ENCODE data around the gene CCR8.
"Not testable (repeated sequence)": the region's sequence is repeated elsewhere in the genome, so short reads cannot be mapped to it uniquely, and the experiment has no call there.

Gene CCR8

DNA sequence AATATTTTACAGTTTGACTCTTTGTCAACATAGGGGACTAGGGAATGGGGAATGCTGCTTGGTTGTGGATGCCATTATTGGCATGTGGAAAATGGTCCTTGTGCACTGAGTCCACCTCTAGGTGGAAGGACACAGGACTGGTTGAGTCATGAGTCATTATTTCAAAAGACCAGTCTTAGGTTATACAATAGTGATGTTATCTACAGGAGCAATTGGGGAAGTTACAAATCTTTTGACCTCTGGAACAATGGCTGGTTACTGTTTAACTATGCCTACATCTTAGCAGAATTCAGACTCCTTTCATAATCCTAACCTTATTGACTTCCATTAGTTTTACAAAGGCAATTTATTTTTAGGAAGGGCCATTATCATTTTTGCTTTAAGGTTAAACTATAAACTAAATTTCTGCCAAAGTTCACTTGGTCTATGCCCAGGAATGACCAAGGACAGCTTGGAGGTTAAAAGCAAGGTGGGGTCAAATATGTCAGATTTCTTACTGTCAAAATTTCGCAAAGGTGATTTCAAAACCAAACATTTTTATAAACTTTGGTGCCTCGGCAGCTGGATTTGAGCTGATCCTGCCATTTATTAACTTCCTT lies 11.8 kb upstream of the CCR8 start:
- no peak for DNase-seq

GRCh38 chr3:39318301-39318700 lies 11.2 kb upstream of the CCR8 start:
- no peak for DNase-seq

DNA sequence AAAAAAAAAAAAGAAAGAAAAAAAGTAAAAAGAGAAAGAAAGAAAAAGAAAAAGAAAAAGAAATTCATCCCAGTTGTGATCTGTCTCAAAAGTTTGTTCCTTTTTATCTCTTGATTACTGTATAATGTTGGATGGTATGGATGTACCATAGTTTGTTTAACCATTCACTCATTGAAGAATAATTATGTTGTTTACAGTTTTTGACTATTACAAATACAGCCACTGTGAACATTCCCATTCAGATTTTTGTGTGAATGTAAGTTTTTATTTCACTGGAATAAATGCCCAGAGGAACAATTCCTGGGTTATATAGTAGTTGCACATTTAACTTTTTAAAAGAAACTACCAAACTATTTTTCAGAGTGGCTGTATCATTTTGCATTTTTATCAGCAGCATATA lies 10.3 kb upstream of the CCR8 start:
- DNase-seq: no peak

- DNase-seq: not testable (repeated sequence)
Measured at GRCh38 chr3:39321574-39321983, 7.9 kb upstream of the CCR8 start.

GRCh38 chr3:39322209-39322715 lies 7.2 kb upstream of the CCR8 start:
- not testable (repeated sequence) for DNase-seq

- DNase-seq: no peak
Measured at GRCh38 chr3:39322936-39323335, 6.6 kb upstream of the CCR8 start.

GRCh38 chr3:39323494-39323893 lies 6.0 kb upstream of the CCR8 start:
- no peak for DNase-seq

DNA sequence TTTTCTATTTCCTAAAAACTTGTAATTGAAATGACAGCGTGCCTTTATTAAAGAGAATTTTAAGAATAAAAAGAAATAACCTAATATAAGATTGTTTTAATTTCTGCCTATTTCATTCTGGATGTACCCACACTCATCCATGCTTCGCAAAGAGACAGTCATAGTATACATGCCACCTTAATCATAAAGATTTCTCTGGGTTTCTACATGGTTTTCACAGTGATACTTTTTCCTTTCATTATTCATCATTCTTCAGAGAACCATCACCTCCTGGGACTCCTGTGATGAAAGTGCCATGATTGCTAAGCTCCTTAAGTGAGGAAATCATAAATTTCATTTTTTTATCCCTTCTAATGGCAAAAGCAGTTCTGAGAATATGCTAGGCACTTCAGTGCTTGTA lies 4.3 kb upstream of the CCR8 start:
- no peak for DNase-seq

DNA sequence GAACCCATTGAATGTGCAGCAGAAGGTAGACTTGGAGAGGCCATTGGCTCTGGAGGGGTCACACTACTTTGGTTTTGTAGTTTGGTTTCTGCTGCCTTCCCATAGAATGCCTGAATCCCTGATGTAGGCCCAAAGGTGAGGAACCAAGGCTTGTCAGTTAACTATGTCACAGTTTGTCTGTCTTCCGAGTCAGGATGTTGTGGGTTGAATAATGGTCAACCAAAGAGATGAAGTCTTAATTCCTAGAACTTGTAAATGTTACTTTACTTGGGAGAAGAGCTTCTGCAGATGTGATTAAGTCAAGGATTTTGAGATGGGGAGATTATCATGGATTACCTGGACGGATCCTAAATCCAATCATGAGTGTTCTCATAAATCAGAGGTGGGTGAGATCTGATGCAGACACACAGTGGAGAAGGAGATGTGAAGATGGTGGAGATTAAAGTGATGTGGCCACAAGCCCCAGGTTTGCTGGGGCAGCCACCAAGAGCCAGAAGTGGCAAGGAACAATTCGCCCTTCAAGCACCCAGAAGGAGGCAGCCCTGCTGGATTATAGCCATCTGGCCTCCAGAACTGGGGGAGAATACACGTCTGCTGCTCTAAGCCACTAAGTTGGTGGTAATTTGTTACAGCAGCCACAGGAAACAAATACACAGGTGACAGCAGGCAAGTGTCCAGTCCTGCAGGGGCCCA lies 2.3 kb upstream of the CCR8 start:
- DNase-seq: no peak

DNA sequence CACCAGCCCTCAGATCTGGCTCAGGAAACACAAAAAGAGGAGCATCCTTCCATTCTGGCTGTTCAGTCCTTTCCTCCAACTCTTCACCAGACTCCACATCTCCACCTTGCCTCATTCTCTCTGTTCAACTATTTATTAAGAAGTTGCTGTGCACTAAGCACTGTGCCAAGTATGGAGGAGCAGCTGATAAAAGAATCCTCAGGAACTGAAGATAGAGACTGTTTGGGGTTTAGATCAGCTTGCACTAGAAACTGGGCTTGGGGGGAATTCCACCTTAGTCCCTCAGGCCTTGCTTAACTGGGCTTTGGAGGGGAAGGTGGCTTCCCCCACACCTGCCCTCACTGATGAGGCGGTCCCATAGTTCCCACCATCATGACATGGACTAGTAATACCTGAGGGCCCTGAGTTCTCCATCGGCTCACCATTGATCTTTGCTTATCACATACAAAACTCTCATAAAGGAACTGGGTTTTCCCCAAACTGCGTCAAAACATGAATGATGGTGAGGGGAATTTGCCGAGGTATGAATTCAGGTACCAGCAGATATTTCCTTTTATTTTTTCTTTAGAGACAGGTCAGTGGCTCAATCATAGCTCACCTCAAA lies 1.7 kb upstream of the CCR8 start:
- no peak for DNase-seq

- DNase-seq: no peak
Measured at GRCh38 chr3:39330824-39331223, 1.3 kb downstream of the CCR8 start.

DNA sequence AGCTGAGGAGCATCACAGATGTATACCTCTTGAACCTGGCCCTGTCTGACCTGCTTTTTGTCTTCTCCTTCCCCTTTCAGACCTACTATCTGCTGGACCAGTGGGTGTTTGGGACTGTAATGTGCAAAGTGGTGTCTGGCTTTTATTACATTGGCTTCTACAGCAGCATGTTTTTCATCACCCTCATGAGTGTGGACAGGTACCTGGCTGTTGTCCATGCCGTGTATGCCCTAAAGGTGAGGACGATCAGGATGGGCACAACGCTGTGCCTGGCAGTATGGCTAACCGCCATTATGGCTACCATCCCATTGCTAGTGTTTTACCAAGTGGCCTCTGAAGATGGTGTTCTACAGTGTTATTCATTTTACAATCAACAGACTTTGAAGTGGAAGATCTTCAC lies 3.0 kb downstream of the CCR8 start:
- DNase-seq: no peak

DNA sequence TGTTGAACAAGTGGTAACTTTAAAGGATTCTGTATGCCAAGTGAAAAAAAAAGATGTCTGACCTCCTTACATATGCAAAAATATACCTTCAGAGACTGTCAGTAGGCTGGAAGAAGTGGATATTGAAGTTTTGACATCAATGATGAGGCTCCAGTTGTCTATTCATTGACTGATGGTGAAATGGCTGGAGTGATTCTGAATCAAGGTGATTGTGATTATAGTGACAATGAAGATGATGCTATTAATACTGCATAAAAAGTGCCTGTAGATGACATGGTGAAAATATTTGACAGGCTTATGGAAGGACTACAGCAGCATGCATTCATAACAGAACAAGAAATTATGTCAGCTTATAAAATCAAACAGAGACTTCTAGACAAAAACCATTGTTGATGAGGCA lies 4.1 kb downstream of the CCR8 start:
- DNase-seq: no peak

GRCh38 chr3:39334205-39334604 lies 4.7 kb downstream of the CCR8 start:
- no peak for DNase-seq

DNA sequence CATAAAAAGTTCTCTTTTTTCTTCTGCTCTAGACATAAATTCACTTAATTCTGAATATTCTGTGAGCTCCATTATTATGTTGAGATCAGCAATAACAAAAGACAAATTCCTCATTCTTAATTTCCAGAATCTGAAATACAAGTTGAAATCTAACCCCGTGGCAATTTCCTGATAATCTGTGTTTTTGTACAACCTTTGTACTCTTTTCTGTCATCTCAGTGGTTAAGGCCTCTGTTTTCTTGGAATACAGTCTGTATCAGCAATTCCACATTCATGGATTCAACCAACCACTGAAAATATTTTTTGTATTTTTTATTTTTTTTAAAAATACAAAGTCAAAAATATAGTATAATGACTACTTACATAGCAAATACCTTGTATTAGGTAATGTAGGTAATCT lies 8.7 kb downstream of the CCR8 start:
- DNase-seq: no peak

GRCh38 chr3:39339086-39339485 lies 9.6 kb downstream of the CCR8 start:
- no peak for DNase-seq

- no peak for DNase-seq
Measured at GRCh38 chr3:39343076-39343717, 13.7 kb downstream of the CCR8 start.

GRCh38 chr3:39343760-39344159 lies 14.3 kb downstream of the CCR8 start:
- DNase-seq: no peak

DNA sequence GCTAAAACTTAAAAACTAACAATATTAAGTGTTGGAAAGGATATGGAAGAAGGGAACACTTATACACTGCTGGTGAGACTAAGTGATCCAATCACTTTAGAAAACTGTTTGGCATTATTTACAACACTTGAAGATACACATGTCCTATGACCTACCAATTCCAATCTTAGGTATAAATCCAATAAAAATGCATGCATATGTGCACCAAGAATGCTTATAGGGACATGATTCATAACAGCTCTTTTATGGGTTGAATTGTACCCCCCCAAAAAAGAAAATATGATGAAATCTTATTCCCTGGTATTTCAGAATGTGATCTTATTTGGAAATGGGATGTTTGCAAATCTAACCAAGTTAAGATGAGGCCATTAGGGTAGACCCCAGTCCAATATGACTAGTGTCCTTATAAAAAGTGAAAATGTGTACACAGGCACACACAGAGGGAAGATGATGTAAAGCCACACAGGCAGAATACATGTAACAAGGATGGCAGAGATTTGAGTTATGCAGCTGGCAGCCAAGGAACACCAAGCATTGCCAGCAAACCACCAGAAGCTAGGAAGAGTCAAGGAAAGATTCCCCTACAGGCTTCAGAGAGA lies 15.3 kb downstream of the CCR8 start:
- no peak for DNase-seq

DNA sequence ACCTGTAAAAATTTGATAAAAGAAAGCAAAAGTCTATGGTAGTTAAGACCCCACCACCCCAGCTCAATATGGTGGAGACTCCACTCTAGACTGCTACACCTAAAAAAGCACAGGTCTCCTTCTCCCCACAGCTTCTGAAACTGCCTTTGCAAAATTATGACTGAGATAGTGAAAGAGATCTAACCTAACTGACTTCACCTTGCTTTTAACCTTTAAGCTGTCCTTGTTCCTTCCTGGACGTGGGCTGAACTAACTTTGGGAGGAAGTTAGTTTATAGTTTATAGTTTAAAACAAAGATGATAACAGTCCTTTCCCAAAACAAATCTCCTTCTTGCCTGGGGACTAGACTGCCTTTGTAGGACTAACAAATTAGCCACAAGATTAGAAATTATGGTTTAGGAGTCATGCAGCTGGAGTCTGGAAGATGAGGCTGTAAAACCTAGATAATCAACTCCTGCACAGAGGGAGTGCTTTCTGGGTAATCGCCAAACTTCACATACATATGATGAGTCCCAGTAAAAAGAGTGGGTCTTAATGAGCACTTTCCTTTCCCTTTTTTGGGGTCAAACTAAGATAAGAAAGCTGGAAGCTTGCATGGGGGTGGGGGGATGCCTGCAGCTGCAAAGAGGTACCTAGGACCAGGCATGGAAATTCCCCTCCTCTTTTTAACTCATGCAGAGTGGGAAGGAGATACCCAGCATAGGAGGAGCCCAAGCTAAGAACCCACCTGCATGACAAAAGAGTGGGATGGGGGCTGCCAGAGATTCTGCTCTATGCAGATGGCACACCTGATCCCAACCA lies 17.5 kb downstream of the CCR8 start:
- DNase-seq: no peak

GRCh38 chr3:39347586-39347876 lies 18.0 kb downstream of the CCR8 start:
- no peak for DNase-seq

DNA sequence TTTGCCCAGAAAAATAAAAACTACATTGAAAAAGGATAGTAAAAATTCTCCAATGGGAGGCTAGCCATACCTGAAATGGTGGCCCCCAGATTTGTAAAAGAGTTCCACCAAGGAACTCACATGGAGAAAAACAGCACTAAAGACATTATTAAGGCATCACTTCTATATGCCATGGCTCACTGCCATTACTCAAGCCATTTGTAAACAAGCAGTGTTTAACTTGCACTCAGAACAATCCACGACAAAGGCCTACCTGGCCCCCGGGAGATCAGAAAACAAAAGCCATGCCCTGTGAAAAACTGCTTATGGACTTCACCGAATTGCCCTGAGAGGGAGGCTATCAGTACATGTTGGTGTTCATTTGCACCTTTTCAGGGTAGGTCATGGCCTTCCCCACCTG lies 19.6 kb downstream of the CCR8 start:
- DNase-seq: no peak

- no peak for DNase-seq
Measured at GRCh38 chr3:39350714-39351113, 21.2 kb downstream of the CCR8 start.
